ENCODE measurements around the gene OR2B2. TPM values are rescaled to one million over a fixed set of nuclear protein-coding genes. Genes with fewer than 3 reads are reported as not detected.
"Not testable (repeated sequence)": the region's sequence is repeated elsewhere in the genome, so short reads cannot be mapped to it uniquely, and the experiment has no call there.

The OR2B2 gene
- total RNA-seq, 2 experiments from 2014 or later: not detected

DNA sequence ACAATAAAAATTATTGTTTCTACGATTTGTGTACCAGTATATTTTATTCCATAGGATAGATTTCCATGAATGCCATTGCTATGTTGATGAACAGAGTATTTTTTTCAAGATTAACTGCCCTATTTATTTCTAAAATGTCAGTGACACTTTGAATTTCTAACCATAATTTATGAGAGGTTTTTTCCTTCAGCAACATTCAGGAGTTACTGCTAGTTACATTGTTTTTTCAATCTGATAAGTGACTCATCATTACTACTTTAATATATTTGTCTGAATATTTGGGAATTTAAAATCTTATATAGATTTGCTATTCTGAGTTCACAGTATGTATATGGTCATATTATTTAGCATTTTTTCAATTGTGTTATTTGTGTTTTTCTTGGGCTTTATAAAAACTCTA, 38.8 kb upstream of the OR2B2 start:
- CTCF ChIA-PET: no interaction called here
- Histone ChIP-seq H3K27me3 (ENCODE audit: control insufficient read depth in 1 of 2, insufficient read depth in 2 of 2, low read length in 2 of 2) (peaks cover 13 to 35% of the 10 kb centered on the region in 2 experiments), H3K36me3 (ENCODE audit: insufficient read depth, low read length) (no peaks in the 10 kb centered on the region), H3K4me3 (ENCODE audit: low read length) (no peak overlapping the region), H3K27ac (ENCODE audit: low read depth in 1 of 2, low read length in 2 of 2) (no peak overlapping the region), H3K4me1 (ENCODE audit: insufficient read depth, low read length) (no peaks in the 10 kb centered on the region), H3K9me3 (ENCODE audit: control insufficient read depth in 1 of 2, insufficient read depth in 1 of 2, low read length in 2 of 2) (no peaks in the 10 kb centered on the region)
- H3K27me3 Mint-ChIP-seq: peaks cover 79% of the 10 kb centered on the region
- no peaks in the 10 kb centered on the region for H3K36me3 Mint-ChIP-seq (ENCODE audit: low read depth)
- ATAC-seq (ENCODE audit: poor library complexity) (no peak), DNase-seq (no peak)
- intact Hi-C loops (cut with DNase I, micrococcal nuclease): no loop called here
- TF ChIP-seq, protein P1, sequence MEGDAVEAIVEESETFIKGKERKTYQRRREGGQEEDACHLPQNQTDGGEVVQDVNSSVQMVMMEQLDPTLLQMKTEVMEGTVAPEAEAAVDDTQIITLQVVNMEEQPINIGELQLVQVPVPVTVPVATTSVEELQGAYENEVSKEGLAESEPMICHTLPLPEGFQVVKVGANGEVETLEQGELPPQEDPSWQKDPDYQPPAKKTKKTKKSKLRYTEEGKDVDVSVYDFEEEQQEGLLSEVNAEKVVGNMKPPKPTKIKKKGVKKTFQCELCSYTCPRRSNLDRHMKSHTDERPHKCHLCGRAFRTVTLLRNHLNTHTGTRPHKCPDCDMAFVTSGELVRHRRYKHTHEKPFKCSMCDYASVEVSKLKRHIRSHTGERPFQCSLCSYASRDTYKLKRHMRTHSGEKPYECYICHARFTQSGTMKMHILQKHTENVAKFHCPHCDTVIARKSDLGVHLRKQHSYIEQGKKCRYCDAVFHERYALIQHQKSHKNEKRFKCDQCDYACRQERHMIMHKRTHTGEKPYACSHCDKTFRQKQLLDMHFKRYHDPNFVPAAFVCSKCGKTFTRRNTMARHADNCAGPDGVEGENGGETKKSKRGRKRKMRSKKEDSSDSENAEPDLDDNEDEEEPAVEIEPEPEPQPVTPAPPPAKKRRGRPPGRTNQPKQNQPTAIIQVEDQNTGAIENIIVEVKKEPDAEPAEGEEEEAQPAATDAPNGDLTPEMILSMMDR (IDR thresholded peaks at IDR 0.05): no peak
- H3K4me1 Mint-ChIP-seq (ENCODE audit: low read depth): no peaks in the 10 kb centered on the region
- no peak overlapping the region for H3K27ac Mint-ChIP-seq
- POLR2A ChIA-PET: no interaction called here
- no peak overlapping the region for H3K4me3 Mint-ChIP-seq
- H3K9me3 Mint-ChIP-seq: peaks cover 3% of the 10 kb centered on the region

- TF ChIP-seq, protein P1 (IDR thresholded peaks at IDR 0.05): no peak
- no peak overlapping the region for H3K27ac Mint-ChIP-seq
- H3K4me3 Mint-ChIP-seq: no peak overlapping the region
- no peaks in the 10 kb centered on the region for H3K36me3 Mint-ChIP-seq (ENCODE audit: low read depth)
- no peaks in the 10 kb centered on the region for H3K4me1 ChIP-seq (ENCODE audit: insufficient read depth, low read length)
- no peaks in the 10 kb centered on the region for H3K4me1 Mint-ChIP-seq (ENCODE audit: low read depth)
- no peaks in the 10 kb centered on the region for H3K36me3 ChIP-seq (ENCODE audit: insufficient read depth, low read length)
- intact Hi-C loops (cut with DNase I, micrococcal nuclease): no loop called here
- DNase-seq: no peak
- no peaks in the 10 kb centered on the region for H3K9me3 ChIP-seq (ENCODE audit: control insufficient read depth in 1 of 2, insufficient read depth in 1 of 2, low read length in 2 of 2)
- POLR2A ChIA-PET: no interaction called here
- H3K4me3 ChIP-seq (ENCODE audit: low read length): no peak overlapping the region
- ATAC-seq (ENCODE audit: poor library complexity): no peak
- H3K9me3 Mint-ChIP-seq: peaks cover 3% of the 10 kb centered on the region
- CTCF ChIA-PET: no interaction called here
- H3K27me3 Mint-ChIP-seq: peaks cover 60% of the 10 kb centered on the region
- no peak overlapping the region for H3K27ac ChIP-seq (ENCODE audit: low read depth in 1 of 2, low read length in 2 of 2)
- peaks cover 5 to 29% of the 10 kb centered on the region in 2 experiments for H3K27me3 ChIP-seq (ENCODE audit: control insufficient read depth in 1 of 2, insufficient read depth in 2 of 2, low read length in 2 of 2)
Measured at GRCh38 chr6:27948237-27948636, 36.0 kb upstream of the OR2B2 start.

DNA sequence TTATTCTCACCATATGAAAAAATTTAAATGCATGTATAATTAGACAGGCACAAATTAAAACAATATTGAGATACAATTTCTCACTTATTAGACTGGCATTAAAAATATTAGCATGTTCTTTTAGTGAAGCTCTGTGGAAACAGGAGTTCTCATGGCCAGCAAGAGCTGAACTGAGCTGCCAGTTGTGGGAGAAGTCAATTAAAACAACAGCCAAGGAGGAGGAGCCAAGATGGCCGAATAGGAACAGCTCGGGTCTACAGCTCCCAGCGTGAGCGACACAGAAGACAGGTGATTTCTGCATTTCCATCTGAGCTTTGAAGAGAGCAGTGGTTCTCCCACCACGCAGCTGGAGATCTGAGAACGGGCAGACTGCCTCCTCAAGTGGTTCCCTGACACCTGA, 30.9 kb upstream of the OR2B2 start:
- H3K4me3 ChIP-seq (ENCODE audit: low read length); H3K36me3 ChIP-seq (ENCODE audit: insufficient read depth, low read length); H3K9me3 Mint-ChIP-seq; H3K27ac Mint-ChIP-seq; DNase-seq; H3K36me3 Mint-ChIP-seq (ENCODE audit: low read depth); H3K9me3 ChIP-seq (ENCODE audit: control insufficient read depth in 1 of 2, insufficient read depth in 1 of 2, low read length in 2 of 2); POLR2A ChIA-PET; H3K4me1 Mint-ChIP-seq (ENCODE audit: low read depth); CTCF ChIA-PET; ATAC-seq (ENCODE audit: poor library complexity); H3K4me1 ChIP-seq (ENCODE audit: insufficient read depth, low read length); H3K27ac ChIP-seq (ENCODE audit: low read depth in 1 of 2, low read length in 2 of 2); H3K4me3 Mint-ChIP-seq; intact Hi-C loops (cut with DNase I, micrococcal nuclease): not testable (repeated sequence)
- H3K27me3 ChIP-seq (ENCODE audit: control insufficient read depth in 1 of 2, insufficient read depth in 2 of 2, low read length in 2 of 2): peaks cover 4 to 37% of the 10 kb centered on the region in 2 experiments
- peaks cover 71% of the 10 kb centered on the region for H3K27me3 Mint-ChIP-seq

GRCh38 chr6:27940766-27941165, 28.6 kb upstream of the OR2B2 start:
- H3K36me3 Mint-ChIP-seq (ENCODE audit: low read depth): no peaks in the 10 kb centered on the region
- intact Hi-C loops (cut with DNase I, micrococcal nuclease): no loop called here
- Histone ChIP-seq H3K27ac (ENCODE audit: low read depth in 1 of 2, low read length in 2 of 2) (no peak overlapping the region), H3K27me3 (ENCODE audit: control insufficient read depth in 1 of 2, insufficient read depth in 2 of 2, low read length in 2 of 2) (peaks cover 9 to 36% of the 10 kb centered on the region in 2 experiments), H3K4me1 (ENCODE audit: insufficient read depth, low read length) (no peaks in the 10 kb centered on the region), H3K4me3 (ENCODE audit: low read length) (no peak overlapping the region), H3K9me3 (ENCODE audit: control insufficient read depth in 1 of 2, insufficient read depth in 1 of 2, low read length in 2 of 2) (no peaks in the 10 kb centered on the region), H3K36me3 (ENCODE audit: insufficient read depth, low read length) (no peaks in the 10 kb centered on the region)
- ChIA-PET POLR2A (no interaction called here), CTCF (no interaction called here)
- ATAC-seq (ENCODE audit: poor library complexity) (no peak), DNase-seq (no peak)
- TF ChIP-seq, protein P1 (IDR thresholded peaks at IDR 0.05): no peak
- H3K4me1 Mint-ChIP-seq (ENCODE audit: low read depth): no peaks in the 10 kb centered on the region
- no peak overlapping the region for H3K4me3 Mint-ChIP-seq
- peaks cover 66% of the 10 kb centered on the region for H3K27me3 Mint-ChIP-seq
- no peak overlapping the region for H3K27ac Mint-ChIP-seq
- H3K9me3 Mint-ChIP-seq: no peaks in the 10 kb centered on the region

Measured in CD4-positive, alpha-beta T cell (primary cell).